ENCODE data around the gene FAS.
"Not testable (repeated sequence)": the region's sequence is repeated elsewhere in the genome, so short reads cannot be mapped to it uniquely, and the experiment has no call there.

FAS gene

DNA sequence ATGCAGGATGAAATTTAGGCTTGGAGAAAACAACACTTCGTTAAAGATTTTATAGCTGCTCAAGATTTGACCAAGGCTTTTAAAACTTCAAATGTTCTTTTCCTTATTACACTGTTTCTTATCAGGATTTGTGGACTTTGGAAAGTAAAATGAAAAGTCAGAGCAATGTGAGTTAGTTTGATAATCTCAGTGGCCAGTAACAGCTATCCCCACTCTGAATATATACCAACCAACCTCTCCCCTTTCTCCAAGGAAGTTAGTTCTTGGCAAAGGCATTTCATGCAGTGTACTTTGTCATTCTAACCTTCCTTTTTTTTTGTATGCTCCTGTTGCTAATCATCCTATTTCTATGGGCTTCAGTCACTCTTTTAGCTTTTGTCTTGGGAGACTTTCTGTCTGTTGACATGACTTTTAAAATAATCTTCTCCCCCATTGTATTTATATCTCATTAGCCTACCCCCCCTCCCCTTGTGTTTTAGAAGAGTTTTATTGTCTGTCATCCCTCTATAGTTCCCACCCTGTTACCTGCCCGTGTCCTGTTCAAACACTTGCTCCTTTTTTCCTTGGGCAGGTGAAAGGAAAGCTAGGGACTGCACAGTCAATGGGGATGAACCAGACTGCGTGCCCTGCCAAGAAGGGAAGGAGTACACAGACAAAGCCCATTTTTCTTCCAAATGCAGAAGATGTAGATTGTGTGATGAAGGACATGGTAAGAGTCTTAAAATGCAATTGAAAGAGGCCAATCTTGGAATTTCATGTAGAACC is 16.7 kb downstream of the FAS start:
- no peak overlapping the region for H3K4me3 ChIP-seq (ENCODE audit: low read depth, low read length)
- TF ChIP-seq, protein P1, sequence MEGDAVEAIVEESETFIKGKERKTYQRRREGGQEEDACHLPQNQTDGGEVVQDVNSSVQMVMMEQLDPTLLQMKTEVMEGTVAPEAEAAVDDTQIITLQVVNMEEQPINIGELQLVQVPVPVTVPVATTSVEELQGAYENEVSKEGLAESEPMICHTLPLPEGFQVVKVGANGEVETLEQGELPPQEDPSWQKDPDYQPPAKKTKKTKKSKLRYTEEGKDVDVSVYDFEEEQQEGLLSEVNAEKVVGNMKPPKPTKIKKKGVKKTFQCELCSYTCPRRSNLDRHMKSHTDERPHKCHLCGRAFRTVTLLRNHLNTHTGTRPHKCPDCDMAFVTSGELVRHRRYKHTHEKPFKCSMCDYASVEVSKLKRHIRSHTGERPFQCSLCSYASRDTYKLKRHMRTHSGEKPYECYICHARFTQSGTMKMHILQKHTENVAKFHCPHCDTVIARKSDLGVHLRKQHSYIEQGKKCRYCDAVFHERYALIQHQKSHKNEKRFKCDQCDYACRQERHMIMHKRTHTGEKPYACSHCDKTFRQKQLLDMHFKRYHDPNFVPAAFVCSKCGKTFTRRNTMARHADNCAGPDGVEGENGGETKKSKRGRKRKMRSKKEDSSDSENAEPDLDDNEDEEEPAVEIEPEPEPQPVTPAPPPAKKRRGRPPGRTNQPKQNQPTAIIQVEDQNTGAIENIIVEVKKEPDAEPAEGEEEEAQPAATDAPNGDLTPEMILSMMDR (conservative IDR thresholded peaks at IDR 0.05; ENCODE audit: low read depth, low read length) = no peak
- no peak for DNase-seq (ENCODE audit: low read depth)

DNA sequence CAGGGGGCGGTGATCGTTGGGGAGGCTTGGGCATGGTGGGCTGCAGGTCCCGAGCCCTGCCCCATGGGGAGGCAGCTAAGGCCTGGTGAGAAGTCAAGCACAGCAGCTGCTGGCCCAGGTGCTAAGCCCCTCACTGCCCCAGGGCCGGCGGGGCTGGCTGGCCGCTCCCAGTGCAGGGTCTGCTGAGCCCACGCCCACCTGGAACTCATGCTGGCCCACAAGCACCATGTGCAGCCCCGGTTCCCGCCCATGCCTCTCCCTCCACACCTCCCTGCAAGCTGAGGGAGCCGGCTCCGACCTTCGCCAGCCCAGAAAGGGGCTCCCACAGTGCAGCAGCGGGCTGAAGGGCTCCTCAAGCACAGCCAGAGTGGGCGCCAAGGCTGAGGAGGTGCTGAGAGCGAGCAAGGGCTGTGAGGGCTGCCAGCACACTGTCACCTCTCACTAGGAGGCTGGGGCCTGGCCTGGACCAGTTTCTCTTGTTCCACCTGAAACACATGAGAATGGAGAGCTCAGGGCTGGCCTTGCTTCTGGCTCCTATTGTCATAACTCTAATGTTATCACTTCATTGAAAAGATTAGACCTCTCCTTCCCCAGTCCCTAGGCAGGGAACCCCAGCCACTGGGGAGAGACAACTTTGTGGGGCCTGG is 28.2 kb downstream of the FAS start:
- not testable (repeated sequence) for DNase-seq (ENCODE audit: low read depth); H3K4me3 ChIP-seq (ENCODE audit: low read depth, low read length)

DNA sequence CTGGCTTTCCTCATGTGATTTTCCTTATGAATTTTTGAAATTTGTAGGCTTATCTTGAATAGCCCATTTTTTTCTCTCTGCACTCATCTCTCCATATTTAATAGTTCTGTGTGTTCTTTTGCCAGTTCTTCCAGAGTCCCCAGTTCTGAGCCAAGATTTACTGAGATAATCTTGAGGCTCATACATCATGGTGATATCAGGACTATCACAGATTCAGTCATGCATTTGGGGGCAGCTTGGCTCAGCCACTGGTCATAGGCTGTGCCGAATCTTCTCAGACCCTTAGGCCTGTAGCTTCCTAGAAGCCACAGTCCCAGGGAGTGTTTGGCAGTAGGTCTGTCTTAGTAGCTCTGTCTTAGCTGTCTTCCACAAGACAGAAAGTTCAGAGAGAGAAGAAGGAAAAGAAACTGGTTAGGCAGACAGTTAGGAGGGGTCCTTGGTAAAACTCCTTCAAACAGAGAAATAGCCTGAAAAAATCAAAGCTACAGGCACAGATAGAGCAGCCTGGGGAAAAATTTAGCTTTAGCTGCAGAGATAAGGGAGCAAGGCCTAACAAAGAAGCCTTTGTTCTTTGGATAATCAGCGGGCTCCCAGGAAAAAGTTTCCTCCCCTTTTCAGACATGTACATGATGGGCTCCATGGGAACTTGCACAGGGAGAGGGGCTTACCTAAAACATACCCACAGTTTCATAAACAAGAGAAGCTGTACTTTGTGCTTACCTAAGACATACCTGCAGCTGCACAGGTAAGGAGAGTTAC is 29.1 kb downstream of the FAS start:
- TF ChIP-seq, protein P1 (conservative IDR thresholded peaks at IDR 0.05; ENCODE audit: low read depth, low read length) = no peak
- no peak overlapping the region for H3K4me3 ChIP-seq (ENCODE audit: low read depth, low read length)
- no peak for DNase-seq (ENCODE audit: low read depth)

DNA sequence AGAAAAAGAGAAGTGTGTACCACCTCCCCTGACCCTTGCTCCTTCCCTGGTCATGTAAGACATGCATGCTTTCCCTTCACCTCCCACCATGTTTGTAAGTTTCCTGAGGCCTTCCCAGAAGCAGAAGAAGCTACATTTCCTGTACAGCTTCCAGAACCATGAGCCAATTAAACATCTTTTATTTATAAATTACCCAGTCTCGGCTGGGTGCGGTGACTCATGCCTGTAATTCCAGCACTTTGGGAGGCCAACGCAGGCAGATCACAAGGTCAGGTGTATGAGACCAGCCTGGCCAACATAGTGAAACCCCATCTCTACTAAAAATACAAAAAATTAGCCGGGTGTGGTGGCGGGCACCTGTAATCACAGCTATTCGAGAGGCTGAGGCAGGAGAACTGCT is 30.9 kb downstream of the FAS start:
- DNase-seq (ENCODE audit: low read depth) = peak; percentile 47
- not testable (repeated sequence) for H3K4me3 ChIP-seq (ENCODE audit: low read depth, low read length)

DNA sequence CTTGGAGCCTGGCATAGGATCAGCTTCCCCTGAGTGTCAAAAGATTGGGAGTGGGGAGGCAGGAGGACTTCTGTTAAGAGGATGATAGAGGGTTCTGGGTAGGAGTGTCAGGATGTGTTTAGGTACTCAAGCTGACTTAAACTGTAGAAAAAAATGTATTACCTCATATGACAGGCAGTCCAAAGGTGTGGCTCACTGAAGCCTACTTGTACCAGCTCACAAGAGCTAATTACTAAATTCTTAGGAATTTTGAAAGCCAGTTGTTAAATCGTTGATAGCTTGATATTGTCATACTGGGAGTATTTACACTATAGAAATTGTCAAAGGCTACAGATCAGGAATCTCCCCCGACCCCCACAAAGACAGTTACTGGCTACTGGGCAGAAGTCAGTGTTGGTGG is 32.1 kb downstream of the FAS start:
- TF ChIP-seq, protein P1 (conservative IDR thresholded peaks at IDR 0.05; ENCODE audit: low read depth, low read length) = no peak
- no peak overlapping the region for H3K4me3 ChIP-seq (ENCODE audit: low read depth, low read length)
- DNase-seq (ENCODE audit: low read depth) = no peak

DNA sequence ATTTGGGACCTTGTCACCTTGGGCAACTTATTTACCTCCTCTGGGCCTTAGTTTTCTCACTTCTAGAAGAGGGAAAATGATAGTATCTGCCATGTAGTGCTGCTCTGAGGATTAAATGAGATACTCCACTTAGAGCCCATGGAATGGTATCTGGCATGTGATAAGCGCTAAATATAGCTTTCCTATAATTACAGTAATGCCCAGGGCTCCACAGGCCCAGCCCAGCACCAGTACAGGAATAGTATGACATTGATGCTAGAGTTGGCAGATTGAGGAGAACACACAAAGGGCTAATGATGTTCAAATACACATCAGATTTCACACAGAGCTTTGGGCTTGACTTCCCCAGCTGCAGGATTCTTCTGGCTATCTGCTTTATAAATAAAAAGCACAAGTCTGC is 34.9 kb downstream of the FAS start:
- no peak overlapping the region for H3K4me3 ChIP-seq (ENCODE audit: low read depth, low read length)
- no peak for DNase-seq (ENCODE audit: low read depth)
- TF ChIP-seq, protein P1 (conservative IDR thresholded peaks at IDR 0.05; ENCODE audit: low read depth, low read length) = no peak

DNA sequence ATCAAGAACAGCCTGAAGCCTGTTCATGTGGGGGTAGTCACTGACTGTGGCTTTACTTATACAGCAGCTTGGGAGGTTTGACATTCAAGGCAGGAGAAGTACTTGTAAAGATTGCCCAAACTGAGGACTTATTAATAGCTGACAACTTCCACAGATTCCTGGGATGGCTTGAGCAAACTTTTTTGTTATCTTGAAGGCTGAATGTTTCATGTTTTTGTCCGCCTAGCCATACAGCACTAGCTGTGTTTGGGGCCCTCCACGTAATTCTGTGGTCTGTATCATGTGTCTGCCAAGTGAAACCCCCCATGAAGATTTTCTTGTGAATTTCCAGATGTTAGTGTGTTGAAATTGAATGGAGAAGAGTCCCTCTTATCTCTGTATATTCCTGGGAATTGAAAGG is 38.6 kb downstream of the FAS start:
- TF ChIP-seq, protein P1 (conservative IDR thresholded peaks at IDR 0.05; ENCODE audit: low read depth, low read length) = no peak
- H3K4me3 ChIP-seq (ENCODE audit: low read depth, low read length) = no peak overlapping the region
- peak; percentile 48 for DNase-seq (ENCODE audit: low read depth)
